GM12878 (cell line): Measurements from ENCODE around the gene EPX. TPM values are rescaled to one million over a fixed set of nuclear protein-coding genes. Genes with fewer than 3 reads are reported as not detected.

Experiments
- ATAC-seq: fragments of 200-7000 bp; cut with Tn5 transposase; 3 replicates; pipeline ENCODE4 v1.9.1; 2020; ENCODE audit warnings: mild to moderate bottlenecking, moderate library complexity
- BruUV-seq: library from RNA; stranded (reverse); fragments of 400-500 nt; replicated peaks from 2 replicates; lab custom pipeline; 2021; lab: Mats Ljungman, UMichigan
- CTCF ChIA-PET: fragments of 300-600 bp; sonication (Branson Sonifier 250); formaldehyde crosslinking; extraction: SDS; loops from one replicate; lab custom pipeline; 2021; ENCODE audit warnings: inconsistent platforms; lab: Yijun Ruan, JAX
- POLR2A ChIA-PET: fragments of 350-600 bp; formaldehyde crosslinking; extraction: SDS; loops from one replicate; lab custom pipeline; 2021; ENCODE audit warnings: inconsistent platforms; lab: Charles Lee
- RAD21 ChIA-PET: fragments of 300-600 bp; sonication (Branson Sonifier 250); formaldehyde crosslinking; loops from one replicate; lab custom pipeline; 2023; ENCODE audit warnings: antibody characterized with exemption; ENCODE audit not compliant: unreplicated experiment; lab: Charles Lee
- SMC1A ChIA-PET: fragments of 300-600 bp; sonication (Branson Sonifier 250); formaldehyde crosslinking; loops from one replicate; lab custom pipeline; 2023; ENCODE audit not compliant: unreplicated experiment, uncharacterized antibody; lab: Charles Lee
- DNase-seq: peaks from one replicate; pipeline ENCODE4 v3.0.0-alpha.2; 2011; ENCODE audit warnings: low read depth, low spot score
- FAIRE-seq: peaks from 3 replicates; lab custom pipeline; 2011; peaks lifted over from hg19 to GRCh38; lab: Jason Lieb, UNC
- H2AFZ ChIP-seq: 2 replicates; pipeline ENCODE4 v1.6.0; 2011; ENCODE audit warnings: low read depth, low read length, control low read depth; ENCODE audit not compliant: control insufficient read depth
- H3K27ac ChIP-seq: 2 replicates; pipeline ENCODE4 v1.5.1; 2011; ENCODE audit warnings: control low read depth; ENCODE audit not compliant: control insufficient read depth, insufficient read depth
- H3K27me3 ChIP-seq, 2 experiments: replicated peaks in 1 of 2; 2 replicates each; pipeline versions ENCODE4 v1.6.0 to v1.6.1; 2011; ENCODE audit warnings: low read length in 1 of 2; ENCODE audit not compliant: control insufficient read depth in 2 of 2, insufficient read depth in 2 of 2
- H3K36me3 ChIP-seq, 2 experiments: 2 replicates each; pipeline ENCODE4 v1.5.1; 2011; ENCODE audit warnings: low read length in 1 of 2; ENCODE audit not compliant: control insufficient read depth in 2 of 2, insufficient read depth in 2 of 2
- H3K4me1 ChIP-seq: 2 replicates; pipeline ENCODE4 v1.6.1; 2011; ENCODE audit warnings: mild to moderate bottlenecking, low read length, moderate library complexity, mixed read lengths; ENCODE audit not compliant: control insufficient read depth, insufficient read depth
- H3K4me2 ChIP-seq: 2 replicates; pipeline ENCODE4 v1.6.0; 2011; ENCODE audit warnings: control low read depth; ENCODE audit not compliant: control insufficient read depth, insufficient read depth
- H3K4me3 ChIP-seq: fragments of 200-600 bp; sonication (generic); 2 replicates; pipeline ENCODE4 v1.5.1; 2016
- H3K79me2 ChIP-seq: 2 replicates; pipeline ENCODE4 v1.6.0; 2011; ENCODE audit warnings: low read length; ENCODE audit not compliant: control insufficient read depth, insufficient read depth
- H3K9ac ChIP-seq: 2 replicates; pipeline ENCODE4 v1.8.0; 2011; ENCODE audit warnings: low read length, control low read depth, mixed read lengths; ENCODE audit not compliant: control insufficient read depth, insufficient read depth
- H3K9me3 ChIP-seq: replicated peaks from 3 replicates; pipeline ENCODE4 v1.5.1; 2011; ENCODE audit warnings: mild to moderate bottlenecking, low read length; ENCODE audit not compliant: control insufficient read depth, insufficient read depth
- H4K20me1 ChIP-seq: 2 replicates; pipeline ENCODE4 v1.6.0; 2011; ENCODE audit not compliant: control insufficient read depth, insufficient read depth
- ASH2L ChIP-seq: fragments of 300-600, 200-600 bp; sonication (generic); IDR thresholded peaks from 2 replicates; pipeline ENCODE4 v1.6.1; 2017; ENCODE audit warnings: low read depth, mild to moderate bottlenecking, borderline replicate concordance
- EZH2 ChIP-seq: IDR thresholded peaks from 2 replicates; pipeline ENCODE4 v1.6.1; 2012; ENCODE audit warnings: low read depth, mild to moderate bottlenecking, control low read depth, inconsistent platforms, low read length, borderline replicate concordance; ENCODE audit not compliant: control insufficient read depth
- NR2C2 ChIP-seq: IDR thresholded peaks from 2 replicates; pipeline ENCODE4 v1.6.1; 2011; ENCODE audit warnings: borderline replicate concordance, low read depth; ENCODE audit not compliant: control insufficient read depth, insufficient read length
- SRF ChIP-seq, 2 experiments: IDR thresholded peaks; 2 replicates each; pipeline ENCODE4 v1.6.1; 2011; ENCODE audit warnings: low read depth in 2 of 2, low read length in 2 of 2, mild to moderate bottlenecking in 1 of 2, moderate library complexity in 1 of 2
- WGBS: methylation state at CpG from one replicate; pipeline ENCODE4 v1.1.6; 2016; ENCODE audit warnings: low lambda C conversion rate; ENCODE audit not compliant: insufficient replicate concordance, insufficient coverage; ENCODE audit errors: missing lambda C conversion rate; 5-methylcytosine and 5-hydroxymethylcytosine counted together
- in situ Hi-C: fragments of 300-500 bp; cut with MboI; formaldehyde crosslinking; loops from 9 replicates; pipeline ENCODE4 v1.14.3; 2018; ENCODE audit warnings: mixed read lengths
- intact Hi-C: fragments of 100-400 bp; cut with micrococcal nuclease; formaldehyde crosslinking; loops from one replicate; pipeline ENCODE4 v1.14.2; 2022; ENCODE audit not compliant: unreplicated experiment
- polyA plus RNA-seq, 11 experiments: library from polyadenylated mRNA; depleted of rRNA in 4 of 11; unstranded in 6 of 11; stranded (reverse) in 5 of 11; fragments of >200 nt; fragmentation: Nextera tagmentation in 4 of 11; fragmentation: Illumina TruSeq in 1 of 11; extraction: Ambion mirVana in 4 of 11; extraction: Trizol in 1 of 11; gene quantifications; 1 replicate in 1 of 11; 2 replicates in 10 of 11; pipeline versions ENCODE4 v1.2.1 to v1.2.3, GENCODE V29; 2011 to 2016; ENCODE audit warnings: inconsistent platforms in 2 of 11, missing spikeins in 2 of 11, low read depth in 1 of 11
- total RNA-seq, 4 experiments: library from RNA; depleted of rRNA in 3 of 4; stranded (reverse); fragments of >200 nt in 3 of 4; fragmentation: Illumina TruSeq in 1 of 4; extraction: Trizol in 1 of 4; gene quantifications; 2 replicates each; pipeline versions ENCODE4 v1.2.1 to v1.2.3, GENCODE V29; 2013 to 2021
- TF ChIP-seq, protein P1 (sequence below): fragments of 450-650 bp; IDR thresholded peaks from 2 replicates; pipeline ENCODE4 v1.6.1; 2017; ENCODE audit warnings: mild to moderate bottlenecking, moderate library complexity
- TF ChIP-seq, protein P2 (sequence below): fragments of 450-650 bp; conservative IDR thresholded peaks from 2 replicates; pipeline ENCODE4 v1.6.1; 2017; ENCODE audit warnings: mild to moderate bottlenecking, moderate library complexity

Gene EPX
- total and polyA plus RNA-seq, 10 of the 15 experiments (the other 5 are each of a cell fraction or from before 2014, with no cell fraction given), result 0.03 TPM; not detected in 9

DNA sequence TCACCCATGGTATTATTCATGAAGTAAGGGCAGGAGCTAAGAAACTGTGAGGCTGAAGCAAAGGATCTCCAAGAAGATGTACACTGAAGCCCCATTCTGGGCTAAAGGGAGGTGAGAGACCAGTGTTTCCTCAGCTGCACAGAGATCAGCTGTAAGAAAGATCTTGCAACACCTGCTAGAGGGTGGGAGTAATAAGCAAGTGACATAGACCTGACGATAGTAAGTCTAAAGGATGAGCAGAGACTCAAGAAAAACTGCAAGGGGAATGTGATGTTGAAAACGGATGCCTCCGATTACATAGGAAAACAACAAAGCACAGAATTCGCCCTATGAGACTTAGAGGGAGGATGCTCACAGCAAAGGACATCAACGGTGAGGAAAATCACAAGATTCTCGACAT, 25.8 kb upstream of the EPX start, which contains the start of gene OR4D2:
OR4D2 (plus strand) TSS at position 301 of the 400 bp plus-strand sequence. CDS start 2,674 bp downstream, outside the sequence.
- POLR2A ChIA-PET, result no interaction called here
- BruUV-seq, result no TSS peak

GRCh38 chr17:58170622-58171021, 21.9 kb upstream of the EPX start:
- no peak overlapping the region for H3K4me2 ChIP-seq
- FAIRE-seq (no peak), ATAC-seq (no peak), DNase-seq (no peak)
- ChIA-PET SMC1A (interaction anchor here (0.6 to 1.2 kb wide), 2 partner anchors 20 to 600 kb away, joined by 3 read pairs; no protein-coding TSS in a partner anchor), CTCF (no interaction called here), RAD21 (no interaction called here), POLR2A (no interaction called here)
- H3K27ac ChIP-seq, result no peak overlapping the region
- H3K9me3 ChIP-seq, result no peaks in the 10 kb centered on the region
- BruUV-seq, result no TSS peak
- no peaks in the 10 kb centered on the region for H4K20me1 ChIP-seq
- no peak overlapping the region for H2AFZ ChIP-seq
- in situ Hi-C loops, result no loop called here
- H3K9ac ChIP-seq, result no peak overlapping the region
- H3K79me2 ChIP-seq, result no peaks in the 10 kb centered on the region
- intact Hi-C loops, result loop anchor here (5.0 kb wide), 1 partner anchor 58 kb away; no protein-coding TSS in a partner anchor
- H3K36me3 ChIP-seq, result no peaks in the 10 kb centered on the region
- H3K4me3 ChIP-seq, result no peak overlapping the region
- no peaks in the 10 kb centered on the region for H3K4me1 ChIP-seq
- 1% methylated on average over 4 of the region's 4 CpGs for WGBS
- no peaks in the 10 kb centered on the region; a peak in 1 of 4 replicates for H3K27me3 ChIP-seq
- no peak for TF ChIP-seq EZH2
- TF ChIP-seq ASH2L, result no peak
- TF ChIP-seq, protein P1, sequence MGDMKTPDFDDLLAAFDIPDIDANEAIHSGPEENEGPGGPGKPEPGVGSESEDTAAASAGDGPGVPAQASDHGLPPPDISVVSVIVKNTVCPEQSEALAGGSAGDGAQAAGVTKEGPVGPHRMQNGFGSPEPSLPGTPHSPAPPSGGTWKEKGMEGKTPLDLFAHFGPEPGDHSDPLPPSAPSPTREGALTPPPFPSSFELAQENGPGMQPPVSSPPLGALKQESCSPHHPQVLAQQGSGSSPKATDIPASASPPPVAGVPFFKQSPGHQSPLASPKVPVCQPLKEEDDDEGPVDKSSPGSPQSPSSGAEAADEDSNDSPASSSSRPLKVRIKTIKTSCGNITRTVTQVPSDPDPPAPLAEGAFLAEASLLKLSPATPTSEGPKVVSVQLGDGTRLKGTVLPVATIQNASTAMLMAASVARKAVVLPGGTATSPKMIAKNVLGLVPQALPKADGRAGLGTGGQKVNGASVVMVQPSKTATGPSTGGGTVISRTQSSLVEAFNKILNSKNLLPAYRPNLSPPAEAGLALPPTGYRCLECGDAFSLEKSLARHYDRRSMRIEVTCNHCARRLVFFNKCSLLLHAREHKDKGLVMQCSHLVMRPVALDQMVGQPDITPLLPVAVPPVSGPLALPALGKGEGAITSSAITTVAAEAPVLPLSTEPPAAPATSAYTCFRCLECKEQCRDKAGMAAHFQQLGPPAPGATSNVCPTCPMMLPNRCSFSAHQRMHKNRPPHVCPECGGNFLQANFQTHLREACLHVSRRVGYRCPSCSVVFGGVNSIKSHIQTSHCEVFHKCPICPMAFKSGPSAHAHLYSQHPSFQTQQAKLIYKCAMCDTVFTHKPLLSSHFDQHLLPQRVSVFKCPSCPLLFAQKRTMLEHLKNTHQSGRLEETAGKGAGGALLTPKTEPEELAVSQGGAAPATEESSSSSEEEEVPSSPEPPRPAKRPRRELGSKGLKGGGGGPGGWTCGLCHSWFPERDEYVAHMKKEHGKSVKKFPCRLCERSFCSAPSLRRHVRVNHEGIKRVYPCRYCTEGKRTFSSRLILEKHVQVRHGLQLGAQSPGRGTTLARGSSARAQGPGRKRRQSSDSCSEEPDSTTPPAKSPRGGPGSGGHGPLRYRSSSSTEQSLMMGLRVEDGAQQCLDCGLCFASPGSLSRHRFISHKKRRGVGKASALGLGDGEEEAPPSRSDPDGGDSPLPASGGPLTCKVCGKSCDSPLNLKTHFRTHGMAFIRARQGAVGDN, result no peak
- no peak for TF ChIP-seq NR2C2

More for the DNA sequence above, 25.8 kb upstream of the EPX start, which contains the start of gene OR4D2:
- SMC1A ChIA-PET, result no interaction called here
- no peak within 1 kb of the TSS for H3K27ac ChIP-seq
- no peak within 1 kb of the TSS for H3K4me3 ChIP-seq
- DNase-seq, result no peak
- intact Hi-C loops, result no loop called here
- no peak for FAIRE-seq
- H2AFZ ChIP-seq, result no peak within 1 kb of the TSS
- CTCF ChIA-PET, result interaction anchor here (0.7 kb wide), 1 partner anchor 1345 kb away, joined by 3 read pairs; no protein-coding TSS in a partner anchor
- H4K20me1 ChIP-seq, result no peaks in the 10 kb centered on the region
- H3K27me3 ChIP-seq, result no peaks in the 10 kb centered on the region; a peak in 3 of 4 replicates
- H3K79me2 ChIP-seq, result no peaks in the 10 kb centered on the region
- no peak within 1 kb of the TSS for H3K9ac ChIP-seq
- no peak for ATAC-seq
- TF ChIP-seq, protein P2, sequence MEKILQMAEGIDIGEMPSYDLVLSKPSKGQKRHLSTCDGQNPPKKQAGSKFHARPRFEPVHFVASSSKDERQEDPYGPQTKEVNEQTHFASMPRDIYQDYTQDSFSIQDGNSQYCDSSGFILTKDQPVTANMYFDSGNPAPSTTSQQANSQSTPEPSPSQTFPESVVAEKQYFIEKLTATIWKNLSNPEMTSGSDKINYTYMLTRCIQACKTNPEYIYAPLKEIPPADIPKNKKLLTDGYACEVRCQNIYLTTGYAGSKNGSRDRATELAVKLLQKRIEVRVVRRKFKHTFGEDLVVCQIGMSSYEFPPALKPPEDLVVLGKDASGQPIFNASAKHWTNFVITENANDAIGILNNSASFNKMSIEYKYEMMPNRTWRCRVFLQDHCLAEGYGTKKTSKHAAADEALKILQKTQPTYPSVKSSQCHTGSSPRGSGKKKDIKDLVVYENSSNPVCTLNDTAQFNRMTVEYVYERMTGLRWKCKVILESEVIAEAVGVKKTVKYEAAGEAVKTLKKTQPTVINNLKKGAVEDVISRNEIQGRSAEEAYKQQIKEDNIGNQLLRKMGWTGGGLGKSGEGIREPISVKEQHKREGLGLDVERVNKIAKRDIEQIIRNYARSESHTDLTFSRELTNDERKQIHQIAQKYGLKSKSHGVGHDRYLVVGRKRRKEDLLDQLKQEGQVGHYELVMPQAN, result no peak
- TF ChIP-seq SRF (IDR thresholded peaks at IDR 0.05; ENCODE audit: low read depth in 2 of 2, low read length in 2 of 2), result no peak
- H3K36me3 ChIP-seq, result no peaks in the 10 kb centered on the region
- in situ Hi-C loops, result no loop called here
- 16% methylated on average over 6 of the region's 6 CpGs for WGBS
- H3K9me3 ChIP-seq, result no peaks in the 10 kb centered on the region
- no peak within 1 kb of the TSS for H3K4me2 ChIP-seq
- H3K4me1 ChIP-seq, result no peaks in the 10 kb centered on the region
- RAD21 ChIA-PET, result no interaction called here
